GM12872 (cell line): ENCODE results near the gene FHAD1.

ENCODE experiments used
- TF ChIP-seq, protein P1 (sequence below): IDR thresholded peaks from 3 replicates; pipeline ENCODE4 v1.5.1; 2011; ENCODE audit warnings: low read depth, mild to moderate bottlenecking, low read length, moderate library complexity; ENCODE audit not compliant: insufficient read depth

The FHAD1 gene

DNA sequence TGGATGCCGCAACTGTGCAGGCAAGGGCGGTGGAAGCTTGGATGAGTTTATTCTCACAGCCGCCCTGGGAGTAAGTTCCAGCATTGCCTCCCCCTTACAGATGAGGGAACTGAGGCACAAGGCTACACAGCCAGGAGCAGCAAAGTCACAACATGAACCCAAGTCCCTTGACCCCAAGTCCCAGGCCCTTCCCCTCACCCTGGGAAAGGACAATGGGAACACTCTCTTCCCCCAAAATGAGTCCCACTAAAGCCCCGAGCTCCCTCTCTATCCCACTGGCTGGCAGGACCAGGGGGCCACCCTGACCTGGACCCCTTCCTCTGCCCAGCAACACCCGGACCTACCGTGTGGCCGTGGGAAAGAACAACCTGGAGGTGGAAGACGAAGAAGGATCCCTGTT lies 195.1 kb downstream of the FHAD1 start:
- TF ChIP-seq, protein P1, sequence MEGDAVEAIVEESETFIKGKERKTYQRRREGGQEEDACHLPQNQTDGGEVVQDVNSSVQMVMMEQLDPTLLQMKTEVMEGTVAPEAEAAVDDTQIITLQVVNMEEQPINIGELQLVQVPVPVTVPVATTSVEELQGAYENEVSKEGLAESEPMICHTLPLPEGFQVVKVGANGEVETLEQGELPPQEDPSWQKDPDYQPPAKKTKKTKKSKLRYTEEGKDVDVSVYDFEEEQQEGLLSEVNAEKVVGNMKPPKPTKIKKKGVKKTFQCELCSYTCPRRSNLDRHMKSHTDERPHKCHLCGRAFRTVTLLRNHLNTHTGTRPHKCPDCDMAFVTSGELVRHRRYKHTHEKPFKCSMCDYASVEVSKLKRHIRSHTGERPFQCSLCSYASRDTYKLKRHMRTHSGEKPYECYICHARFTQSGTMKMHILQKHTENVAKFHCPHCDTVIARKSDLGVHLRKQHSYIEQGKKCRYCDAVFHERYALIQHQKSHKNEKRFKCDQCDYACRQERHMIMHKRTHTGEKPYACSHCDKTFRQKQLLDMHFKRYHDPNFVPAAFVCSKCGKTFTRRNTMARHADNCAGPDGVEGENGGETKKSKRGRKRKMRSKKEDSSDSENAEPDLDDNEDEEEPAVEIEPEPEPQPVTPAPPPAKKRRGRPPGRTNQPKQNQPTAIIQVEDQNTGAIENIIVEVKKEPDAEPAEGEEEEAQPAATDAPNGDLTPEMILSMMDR = no peak

DNA sequence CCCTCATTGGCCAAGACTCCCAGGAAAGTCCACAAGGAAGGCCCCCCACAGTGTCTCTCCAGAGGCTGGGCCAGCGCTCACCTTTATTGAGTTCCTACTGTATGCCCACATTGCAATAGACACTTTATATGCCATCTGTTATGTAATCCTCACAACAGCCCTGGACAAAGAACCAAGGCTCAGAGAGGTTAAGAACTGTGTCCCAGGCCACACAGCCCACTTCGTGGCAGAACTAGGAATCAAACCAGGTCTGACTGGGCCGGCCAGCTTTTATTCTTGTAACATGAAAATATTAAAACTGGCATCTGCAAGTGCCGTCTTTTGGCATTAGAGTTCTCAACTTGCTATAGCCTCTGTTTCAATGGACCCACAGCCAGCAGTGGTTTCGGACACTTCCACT lies 195.7 kb downstream of the FHAD1 start:
- TF ChIP-seq, protein P1 = no peak

DNA sequence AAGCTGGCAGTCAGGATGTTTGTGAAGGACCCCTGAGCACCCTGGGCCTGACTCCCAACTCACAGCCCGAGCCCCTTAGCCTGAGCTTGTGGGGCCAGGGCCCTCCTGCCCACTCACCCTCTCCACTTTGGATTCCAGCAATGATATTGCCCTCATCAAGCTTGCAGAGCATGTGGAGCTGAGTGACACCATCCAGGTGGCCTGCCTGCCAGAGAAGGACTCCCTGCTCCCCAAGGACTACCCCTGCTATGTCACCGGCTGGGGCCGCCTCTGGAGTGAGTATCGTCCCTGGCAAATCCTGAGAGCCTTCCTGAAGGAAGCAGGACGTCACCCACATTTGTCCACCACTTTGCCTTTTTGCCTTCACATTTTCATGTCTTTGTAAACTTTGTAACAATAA lies 196.3 kb downstream of the FHAD1 start:
- TF ChIP-seq, protein P1 = no peak

DNA sequence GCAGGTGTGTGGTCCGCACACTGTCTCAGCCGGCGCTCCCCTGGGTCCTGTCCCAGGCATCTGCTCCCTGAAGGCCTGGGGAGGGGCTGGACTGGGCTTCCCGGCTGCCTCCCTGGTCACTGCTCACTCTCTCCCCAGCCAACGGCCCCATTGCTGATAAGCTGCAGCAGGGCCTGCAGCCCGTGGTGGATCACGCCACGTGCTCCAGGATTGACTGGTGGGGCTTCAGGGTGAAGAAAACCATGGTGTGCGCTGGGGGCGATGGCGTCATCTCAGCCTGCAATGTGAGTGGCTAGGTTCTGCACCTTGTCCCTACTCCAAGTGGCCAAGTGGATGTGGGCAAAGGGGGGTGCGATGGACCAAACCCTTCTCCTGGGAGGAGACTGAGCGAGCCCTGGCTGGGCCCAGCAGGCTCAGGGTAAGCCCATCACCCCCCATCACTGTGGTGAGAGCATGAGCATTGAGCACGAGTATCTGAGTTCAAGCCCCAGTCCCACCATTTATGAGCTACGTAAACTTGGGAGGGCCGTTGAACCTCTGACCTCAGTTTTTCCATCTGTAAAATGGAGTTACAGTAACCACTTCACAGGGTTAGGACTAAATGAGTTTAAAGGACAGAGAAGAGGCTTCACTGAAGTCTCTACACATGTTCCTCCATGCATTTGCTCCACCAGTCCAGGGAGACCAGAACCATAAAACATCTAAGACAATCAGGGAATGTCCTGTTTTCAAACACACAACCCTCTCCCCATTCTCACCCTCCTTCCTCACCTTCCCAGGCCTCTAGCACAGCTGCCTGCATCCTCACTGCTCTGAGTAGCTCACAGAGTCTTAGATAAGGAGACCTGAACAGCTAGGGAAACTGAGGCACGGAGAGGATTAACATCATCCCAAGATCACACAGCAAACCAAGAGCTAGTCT lies 197.7 kb downstream of the FHAD1 start:
- TF ChIP-seq, protein P1 = no peak

DNA sequence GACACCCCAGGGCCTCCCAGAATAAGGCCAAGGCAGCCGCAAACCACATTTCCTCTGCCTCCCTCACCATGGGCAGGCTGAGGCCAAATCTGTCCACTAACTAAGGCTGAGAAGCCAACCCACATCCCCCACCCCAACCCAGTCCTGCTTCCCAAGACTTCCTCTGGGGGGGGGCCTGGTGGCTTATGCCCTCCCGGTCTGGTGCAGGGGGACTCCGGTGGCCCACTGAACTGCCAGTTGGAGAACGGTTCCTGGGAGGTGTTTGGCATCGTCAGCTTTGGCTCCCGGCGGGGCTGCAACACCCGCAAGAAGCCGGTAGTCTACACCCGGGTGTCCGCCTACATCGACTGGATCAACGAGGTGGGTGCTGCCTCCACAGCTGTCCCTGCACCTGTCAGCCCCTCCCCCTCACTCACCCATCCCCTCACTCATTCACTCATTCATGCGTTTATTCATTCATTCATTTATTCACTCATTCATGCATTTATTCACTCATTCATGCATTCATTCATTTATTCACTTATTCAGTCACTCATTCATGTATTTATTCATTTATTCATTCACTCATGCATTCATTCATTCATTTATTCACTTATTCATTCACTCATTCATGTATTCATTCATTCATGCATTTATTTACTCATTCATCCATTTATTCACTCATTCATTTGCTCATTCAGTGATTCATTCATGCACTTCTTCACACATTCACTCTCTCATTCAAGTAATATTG lies 198.5 kb downstream of the FHAD1 start:
- TF ChIP-seq, protein P1 = no peak

DNA sequence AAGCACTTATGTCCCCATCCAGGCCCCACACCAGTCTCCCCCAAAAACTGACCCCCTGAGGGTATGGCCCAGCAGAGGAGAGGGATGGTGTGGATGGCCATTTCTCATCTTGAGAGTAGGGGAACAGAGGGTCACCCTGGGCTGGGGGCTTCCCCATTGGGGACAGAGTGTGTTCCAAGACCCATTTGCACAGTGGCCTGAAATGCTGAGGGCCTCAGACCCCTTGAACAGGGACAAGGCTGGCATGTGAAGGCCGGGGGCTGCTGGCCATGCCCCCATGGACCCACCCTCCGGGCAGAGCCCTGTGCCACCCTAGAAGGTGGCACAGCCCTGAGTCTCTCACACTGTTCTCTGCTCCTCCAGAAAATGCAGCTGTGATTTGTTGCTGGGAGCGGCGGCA lies 199.2 kb downstream of the FHAD1 start:
- TF ChIP-seq, protein P1 = no peak
